HG03457 (cell line): ENCODE results near the gene MAPKBP1.
"Not testable (repeated sequence)": the region's sequence is repeated elsewhere in the genome, so short reads cannot be mapped to it uniquely, and the experiment has no call there.

ENCODE experiments used
- ATAC-seq: cut with Tn5 transposase; IDR thresholded peaks from one replicate; pipeline ENCODE4 v1.9.1; 2021; ENCODE audit warnings: moderate number of reproducible peaks; ENCODE audit not compliant: unreplicated experiment

The MAPKBP1 gene

GRCh38 chr15:41774062-41774881 lies at the start of gene MAPKBP1:
Gene MAPKBP1, plus strand, starts transcription at chr15:41774484. Its CDS starts 792 bp downstream, at chr15:41775276.
- ATAC-seq = peak; percentile 68

GRCh38 chr15:41727143-41727542 lies 47.1 kb upstream of the MAPKBP1 start:
- ATAC-seq = no peak

GRCh38 chr15:41728061-41728460 lies 46.2 kb upstream of the MAPKBP1 start:
- not testable (repeated sequence) for ATAC-seq

- no peak for ATAC-seq
Observed at GRCh38 chr15:41730543-41730942, 43.7 kb upstream of the MAPKBP1 start.

- ATAC-seq = no peak
Observed at GRCh38 chr15:41732483-41732882, 41.8 kb upstream of the MAPKBP1 start.

- no peak for ATAC-seq
Observed at GRCh38 chr15:41734079-41734478, 40.2 kb upstream of the MAPKBP1 start.

- no peak for ATAC-seq
Observed at GRCh38 chr15:41735046-41735445, 39.2 kb upstream of the MAPKBP1 start.

GRCh38 chr15:41735492-41735891 lies 38.8 kb upstream of the MAPKBP1 start:
- ATAC-seq = not testable (repeated sequence)

GRCh38 chr15:41746802-41747201 lies 27.5 kb upstream of the MAPKBP1 start:
- ATAC-seq = no peak

GRCh38 chr15:41756198-41756597 lies 18.1 kb upstream of the MAPKBP1 start:
- no peak for ATAC-seq

GRCh38 chr15:41772720-41773331 lies 1.5 kb upstream of the MAPKBP1 start:
- ATAC-seq = no peak

GRCh38 chr15:41773332-41773728 lies 954 bp upstream of the MAPKBP1 start:
- no peak for ATAC-seq

- ATAC-seq = no peak
Observed at GRCh38 chr15:41773729-41774061, 589 bp upstream of the MAPKBP1 start.

- ATAC-seq = no peak
Observed at GRCh38 chr15:41774882-41775417, 666 bp downstream of the MAPKBP1 start.

- no peak for ATAC-seq
Observed at GRCh38 chr15:41775651-41776050, 1.4 kb downstream of the MAPKBP1 start.

GRCh38 chr15:41777421-41777973 lies 3.2 kb downstream of the MAPKBP1 start:
- ATAC-seq = no peak

GRCh38 chr15:41778521-41778920 lies 4.2 kb downstream of the MAPKBP1 start:
- ATAC-seq = no peak

- no peak for ATAC-seq
Observed at GRCh38 chr15:41779662-41780157, 5.4 kb downstream of the MAPKBP1 start.

- ATAC-seq = no peak
Observed at GRCh38 chr15:41780266-41780665, 6.0 kb downstream of the MAPKBP1 start.

GRCh38 chr15:41780727-41781126 lies 6.4 kb downstream of the MAPKBP1 start:
- ATAC-seq = no peak

- ATAC-seq = no peak
Observed at GRCh38 chr15:41782371-41783282, 8.3 kb downstream of the MAPKBP1 start.
